GM12878 (cell line): ENCODE data around the gene TOMM40. TPM values are rescaled to one million over a fixed set of nuclear protein-coding genes. Genes with fewer than 3 reads are reported as not detected.

Experiments used
- ATAC-seq: fragments of 200-7000 bp; cut with Tn5 transposase; 3 replicates; pipeline ENCODE4 v1.9.1; 2020; ENCODE audit warnings: mild to moderate bottlenecking, moderate library complexity
- BruUV-seq: library from RNA; stranded (reverse); fragments of 400-500 nt; replicated peaks from 2 replicates; lab custom pipeline; 2021; lab: Mats Ljungman, UMichigan
- CTCF ChIA-PET: fragments of 300-600 bp; sonication (Branson Sonifier 250); formaldehyde crosslinking; extraction: SDS; loops from one replicate; lab custom pipeline; 2021; ENCODE audit warnings: inconsistent platforms; lab: Yijun Ruan, JAX
- POLR2A ChIA-PET: fragments of 350-600 bp; formaldehyde crosslinking; extraction: SDS; loops from one replicate; lab custom pipeline; 2021; ENCODE audit warnings: inconsistent platforms; lab: Charles Lee
- RAD21 ChIA-PET: fragments of 300-600 bp; sonication (Branson Sonifier 250); formaldehyde crosslinking; loops from one replicate; lab custom pipeline; 2023; ENCODE audit warnings: antibody characterized with exemption; ENCODE audit not compliant: unreplicated experiment; lab: Charles Lee
- SMC1A ChIA-PET: fragments of 300-600 bp; sonication (Branson Sonifier 250); formaldehyde crosslinking; loops from one replicate; lab custom pipeline; 2023; ENCODE audit not compliant: unreplicated experiment, uncharacterized antibody; lab: Charles Lee
- DNase-seq: peaks from one replicate; pipeline ENCODE4 v3.0.0-alpha.2; 2011; ENCODE audit warnings: low read depth, low spot score
- FAIRE-seq: peaks from 3 replicates; lab custom pipeline; 2011; peaks lifted over from hg19 to GRCh38; lab: Jason Lieb, UNC
- H2AFZ ChIP-seq: 2 replicates; pipeline ENCODE4 v1.6.0; 2011; ENCODE audit warnings: low read depth, low read length, control low read depth; ENCODE audit not compliant: control insufficient read depth
- H3K27ac ChIP-seq: 2 replicates; pipeline ENCODE4 v1.5.1; 2011; ENCODE audit warnings: control low read depth; ENCODE audit not compliant: control insufficient read depth, insufficient read depth
- H3K27me3 ChIP-seq, 2 experiments: replicated peaks in 1 of 2; 2 replicates each; pipeline versions ENCODE4 v1.6.0 to v1.6.1; 2011; ENCODE audit warnings: low read length in 1 of 2; ENCODE audit not compliant: control insufficient read depth in 2 of 2, insufficient read depth in 2 of 2
- H3K36me3 ChIP-seq, 2 experiments: 2 replicates each; pipeline ENCODE4 v1.5.1; 2011; ENCODE audit warnings: low read length in 1 of 2; ENCODE audit not compliant: control insufficient read depth in 2 of 2, insufficient read depth in 2 of 2
- H3K4me1 ChIP-seq: 2 replicates; pipeline ENCODE4 v1.6.1; 2011; ENCODE audit warnings: mild to moderate bottlenecking, low read length, moderate library complexity, mixed read lengths; ENCODE audit not compliant: control insufficient read depth, insufficient read depth
- H3K4me2 ChIP-seq: 2 replicates; pipeline ENCODE4 v1.6.0; 2011; ENCODE audit warnings: control low read depth; ENCODE audit not compliant: control insufficient read depth, insufficient read depth
- H3K4me3 ChIP-seq: fragments of 200-600 bp; sonication (generic); 2 replicates; pipeline ENCODE4 v1.5.1; 2016
- H3K79me2 ChIP-seq: 2 replicates; pipeline ENCODE4 v1.6.0; 2011; ENCODE audit warnings: low read length; ENCODE audit not compliant: control insufficient read depth, insufficient read depth
- H3K9ac ChIP-seq: 2 replicates; pipeline ENCODE4 v1.8.0; 2011; ENCODE audit warnings: low read length, control low read depth, mixed read lengths; ENCODE audit not compliant: control insufficient read depth, insufficient read depth
- H3K9me3 ChIP-seq: replicated peaks from 3 replicates; pipeline ENCODE4 v1.5.1; 2011; ENCODE audit warnings: mild to moderate bottlenecking, low read length; ENCODE audit not compliant: control insufficient read depth, insufficient read depth
- H4K20me1 ChIP-seq: 2 replicates; pipeline ENCODE4 v1.6.0; 2011; ENCODE audit not compliant: control insufficient read depth, insufficient read depth
- ASH2L ChIP-seq: fragments of 300-600, 200-600 bp; sonication (generic); IDR thresholded peaks from 2 replicates; pipeline ENCODE4 v1.6.1; 2017; ENCODE audit warnings: low read depth, mild to moderate bottlenecking, borderline replicate concordance
- CBX3 ChIP-seq: fragments of 200-600 bp; sonication (generic); IDR thresholded peaks from 2 replicates; pipeline ENCODE4 v1.6.1; 2016; ENCODE audit warnings: low read depth, borderline replicate concordance
- CBX5 ChIP-seq: sonication (generic); IDR thresholded peaks from 2 replicates; pipeline ENCODE4 v1.6.1; 2016; ENCODE audit warnings: low read depth, moderate library complexity, mild to moderate bottlenecking, inconsistent platforms
- CREB1 ChIP-seq: IDR thresholded peaks from 2 replicates; pipeline ENCODE4 v1.6.1; 2012; ENCODE audit warnings: low read depth, mild to moderate bottlenecking, inconsistent platforms
- ETV6 ChIP-seq, 2 experiments: fragments of 450-650 bp in 1 of 2; IDR thresholded peaks in 1 of 2; conservative IDR thresholded peaks in 1 of 2; 2 replicates each; pipeline ENCODE4 v1.6.1; 2014; ENCODE audit warnings: antibody characterized with exemption in 1 of 2, borderline replicate concordance in 1 of 2, low read depth in 1 of 2, mild to moderate bottlenecking in 1 of 2, moderate library complexity in 1 of 2
- IRF4 ChIP-seq: IDR thresholded peaks from 2 replicates; pipeline ENCODE4 v1.6.1; 2011; ENCODE audit warnings: low read depth, low read length
- JUNB ChIP-seq: IDR thresholded peaks from 2 replicates; pipeline ENCODE4 v1.6.1; 2016; ENCODE audit warnings: antibody characterized with exemption, mild to moderate bottlenecking
- POLR2A ChIP-seq: IDR thresholded peaks from 2 replicates; pipeline ENCODE4 v1.6.1; 2011; ENCODE audit warnings: low read depth, mild to moderate bottlenecking, low read length
- RCOR1 ChIP-seq: conservative IDR thresholded peaks from 2 replicates; pipeline ENCODE4 v1.6.1; 2012; ENCODE audit warnings: low read depth, low read length, improper control_type of control experiment
- SUPT20H ChIP-seq: IDR thresholded peaks from 2 replicates; pipeline ENCODE4 v1.6.1; 2011; ENCODE audit warnings: low read depth, mild to moderate bottlenecking, low read length, moderate library complexity, borderline replicate concordance; ENCODE audit not compliant: control insufficient read depth
- SUZ12 ChIP-seq: fragments of 200-600 bp; sonication (generic); IDR thresholded peaks from one replicate; pipeline ENCODE4 v1.6.1; 2018; ENCODE audit warnings: antibody characterized with exemption, mild to moderate bottlenecking; ENCODE audit not compliant: unreplicated experiment
- WGBS: methylation state at CpG from one replicate; pipeline ENCODE4 v1.1.6; 2016; ENCODE audit warnings: low lambda C conversion rate; ENCODE audit not compliant: insufficient replicate concordance, insufficient coverage; ENCODE audit errors: missing lambda C conversion rate; 5-methylcytosine and 5-hydroxymethylcytosine counted together
- in situ Hi-C: fragments of 300-500 bp; cut with MboI; formaldehyde crosslinking; loops from 9 replicates; pipeline ENCODE4 v1.14.3; 2018; ENCODE audit warnings: mixed read lengths
- intact Hi-C: fragments of 100-400 bp; cut with micrococcal nuclease; formaldehyde crosslinking; loops from one replicate; pipeline ENCODE4 v1.14.2; 2022; ENCODE audit not compliant: unreplicated experiment
- polyA plus RNA-seq, 11 experiments: library from polyadenylated mRNA; depleted of rRNA in 4 of 11; unstranded in 6 of 11; stranded (reverse) in 5 of 11; fragments of >200 nt; fragmentation: Nextera tagmentation in 4 of 11; fragmentation: Illumina TruSeq in 1 of 11; extraction: Ambion mirVana in 4 of 11; extraction: Trizol in 1 of 11; gene quantifications; 1 replicate in 1 of 11; 2 replicates in 10 of 11; pipeline versions ENCODE4 v1.2.1 to v1.2.3, GENCODE V29; 2011 to 2016; ENCODE audit warnings: inconsistent platforms in 2 of 11, missing spikeins in 2 of 11, low read depth in 1 of 11
- total RNA-seq, 4 experiments: library from RNA; depleted of rRNA in 3 of 4; stranded (reverse); fragments of >200 nt in 3 of 4; fragmentation: Illumina TruSeq in 1 of 4; extraction: Trizol in 1 of 4; gene quantifications; 2 replicates each; pipeline versions ENCODE4 v1.2.1 to v1.2.3, GENCODE V29; 2013 to 2021
- TF ChIP-seq, protein P1 (sequence below): fragments of 450-650 bp; IDR thresholded peaks from 2 replicates; pipeline ENCODE4 v1.6.1; 2017; ENCODE audit warnings: borderline replicate concordance

The TOMM40 gene
- total and polyA plus RNA-seq, 10 of the 15 experiments (the other 5 are each of a cell fraction or from before 2014, with no cell fraction given), result 0.85 to 221 (median 99.9) TPM

DNA sequence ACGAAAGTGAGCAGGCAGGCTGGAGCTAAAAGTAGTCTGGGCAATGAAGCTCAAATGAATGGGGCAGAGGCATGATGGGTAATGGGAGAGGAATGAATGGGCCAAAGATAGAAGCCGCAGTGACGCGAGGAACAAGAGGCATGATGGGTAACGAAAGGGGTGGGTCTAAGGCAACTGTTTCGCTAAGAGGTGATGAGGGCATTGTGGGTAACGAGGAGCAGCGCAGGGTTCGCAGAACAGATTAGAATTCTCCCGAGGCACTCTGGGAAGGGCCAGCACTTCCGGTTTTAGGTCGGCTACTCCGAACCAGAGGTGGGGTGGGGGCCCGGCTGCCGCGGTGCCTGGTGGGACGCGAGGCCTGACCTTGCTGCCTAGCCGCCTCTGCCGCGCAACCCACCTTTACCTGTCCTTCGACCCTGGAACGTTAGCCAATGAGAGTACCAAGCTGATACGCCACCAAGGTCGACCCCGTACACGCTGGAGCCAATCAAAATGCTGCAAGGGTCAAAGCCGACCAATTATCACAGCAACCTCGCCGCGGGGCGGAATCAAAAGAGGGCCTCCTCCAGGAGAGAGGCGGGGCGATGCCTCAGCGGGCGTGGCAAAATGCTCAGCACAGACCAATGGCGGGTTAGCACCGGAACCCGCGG is 563 bp upstream of the TOMM40 start (continued):
- TF ChIP-seq, protein P1, sequence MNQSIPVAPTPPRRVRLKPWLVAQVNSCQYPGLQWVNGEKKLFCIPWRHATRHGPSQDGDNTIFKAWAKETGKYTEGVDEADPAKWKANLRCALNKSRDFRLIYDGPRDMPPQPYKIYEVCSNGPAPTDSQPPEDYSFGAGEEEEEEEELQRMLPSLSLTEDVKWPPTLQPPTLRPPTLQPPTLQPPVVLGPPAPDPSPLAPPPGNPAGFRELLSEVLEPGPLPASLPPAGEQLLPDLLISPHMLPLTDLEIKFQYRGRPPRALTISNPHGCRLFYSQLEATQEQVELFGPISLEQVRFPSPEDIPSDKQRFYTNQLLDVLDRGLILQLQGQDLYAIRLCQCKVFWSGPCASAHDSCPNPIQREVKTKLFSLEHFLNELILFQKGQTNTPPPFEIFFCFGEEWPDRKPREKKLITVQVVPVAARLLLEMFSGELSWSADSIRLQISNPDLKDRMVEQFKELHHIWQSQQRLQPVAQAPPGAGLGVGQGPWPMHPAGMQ, result no peak
- no peak for TF ChIP-seq CBX5
- TF ChIP-seq JUNB, result no peak; the same call in 1 of the 2 replicates
- no peak for TF ChIP-seq CBX3
- TF ChIP-seq POLR2A, result peak; percentile 72
- TF ChIP-seq ETV6 (conservative IDR thresholded peaks at IDR 0.05 in 1 of 2, IDR thresholded peaks at IDR 0.05 in 1 of 2; ENCODE audit: borderline replicate concordance in 1 of 2, low read depth in 1 of 2), result no peak
- TF ChIP-seq SUPT20H, result no peak
- TF ChIP-seq, all 136 proteins: peak for 52

DNA sequence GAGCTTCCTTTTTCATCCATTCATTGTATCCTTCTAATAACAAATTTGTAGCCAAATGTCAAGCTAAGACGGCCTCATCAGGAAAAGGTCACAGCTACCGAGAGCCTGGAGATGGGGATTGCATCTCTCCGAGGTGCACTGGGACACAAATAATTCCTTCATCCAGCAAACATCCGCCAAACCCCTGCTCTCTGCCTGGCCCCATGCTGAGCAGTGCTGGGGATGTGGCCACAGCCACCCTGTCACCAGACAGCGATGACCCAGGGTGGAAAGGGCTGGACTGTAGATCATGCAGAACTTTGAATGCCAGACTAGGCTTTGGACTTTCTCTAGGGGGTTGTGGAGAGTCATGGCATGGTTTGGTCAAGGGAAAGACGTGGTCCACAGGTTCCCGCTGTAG is 1.9 kb downstream of the TOMM40 start:
- intact Hi-C loops (loop anchor here (5.0 kb wide), 1 partner anchor 46 kb away; the partner anchor contains the start of gene NECTIN2), in situ Hi-C loops (no loop called here)
- peaks cover 2 to 22% of the 10 kb centered on the region in 2 experiments; a peak in 3 of 4 replicates for H3K36me3 ChIP-seq
- no TSS peak for BruUV-seq
- H3K9ac ChIP-seq, result no peak overlapping the region
- H3K9me3 ChIP-seq, result peaks cover 1% of the 10 kb centered on the region; the same call in 1 of the 3 replicates
- ChIA-PET POLR2A (no interaction called here), RAD21 (no interaction called here), SMC1A (no interaction called here), CTCF (interaction anchor here (0.6 to 1.0 kb wide), 2 partner anchors 13 to 663 kb away, joined by 3 read pairs; partner anchors contain the start of gene APOE)
- no peak overlapping the region for H2AFZ ChIP-seq
- FAIRE-seq, result no peak
- DNase-seq, result no peak
- no peak for ATAC-seq
- no peaks in the 10 kb centered on the region for H4K20me1 ChIP-seq
- H3K79me2 ChIP-seq, result peaks cover 32% of the 10 kb centered on the region
- H3K4me2 ChIP-seq, result peak overlapping the region; percentile 96
- no peak overlapping the region for H3K27ac ChIP-seq
- H3K4me1 ChIP-seq, result peaks cover 19% of the 10 kb centered on the region
- no peaks in the 10 kb centered on the region for H3K27me3 ChIP-seq
- 99% methylated on average over 7 of the region's 7 CpGs for WGBS
- TF ChIP-seq ASH2L (no peak), SUZ12 (no peak), IRF4 (no peak), CREB1 (no peak), RCOR1 (no peak)
- H3K4me3 ChIP-seq, result 0 out of 2 replicates have a peak overlapping the region, but pooled peaks have one; percentile 83
